Activated naive CD4-positive, alpha-beta T cell treated with anti-CD3 and anti-CD28 coated beads, Interleukin-2, amount 50 U/mL, for 24 hours (primary cell): Measurements from ENCODE around the gene CENATAC.
A peak's percentile ranks its signal among the peaks of the same experiment; 100 is the strongest.
"Not testable (repeated sequence)": the region's sequence is repeated elsewhere in the genome, so short reads cannot be mapped to it uniquely, and the experiment has no call there.

ENCODE experiments used
- H3K27ac Mint-ChIP-seq: one replicate; pipeline ENCODE4 v1.8.0; 2021; ENCODE audit warnings: mild to moderate bottlenecking, mixed read lengths
- H3K27me3 Mint-ChIP-seq: one replicate; pipeline ENCODE4 v1.8.0; 2021; ENCODE audit warnings: mixed read lengths
- H3K36me3 Mint-ChIP-seq: one replicate; pipeline ENCODE4 v1.8.0; 2021; ENCODE audit warnings: mixed read lengths
- H3K4me1 Mint-ChIP-seq: one replicate; pipeline ENCODE4 v1.8.0; 2021; ENCODE audit warnings: mixed read lengths
- H3K4me3 Mint-ChIP-seq: one replicate; pipeline ENCODE4 v1.8.0; 2021; ENCODE audit warnings: mild to moderate bottlenecking, mixed read lengths
- H3K9me3 Mint-ChIP-seq: one replicate; pipeline ENCODE4 v1.8.0; 2021; ENCODE audit warnings: mixed read lengths

CENATAC gene, protein sequence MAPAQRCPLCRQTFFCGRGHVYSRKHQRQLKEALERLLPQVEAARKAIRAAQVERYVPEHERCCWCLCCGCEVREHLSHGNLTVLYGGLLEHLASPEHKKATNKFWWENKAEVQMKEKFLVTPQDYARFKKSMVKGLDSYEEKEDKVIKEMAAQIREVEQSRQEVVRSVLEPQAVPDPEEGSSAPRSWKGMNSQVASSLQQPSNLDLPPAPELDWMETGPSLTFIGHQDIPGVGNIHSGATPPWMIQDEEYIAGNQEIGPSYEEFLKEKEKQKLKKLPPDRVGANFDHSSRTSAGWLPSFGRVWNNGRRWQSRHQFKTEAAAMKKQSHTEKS

DNA sequence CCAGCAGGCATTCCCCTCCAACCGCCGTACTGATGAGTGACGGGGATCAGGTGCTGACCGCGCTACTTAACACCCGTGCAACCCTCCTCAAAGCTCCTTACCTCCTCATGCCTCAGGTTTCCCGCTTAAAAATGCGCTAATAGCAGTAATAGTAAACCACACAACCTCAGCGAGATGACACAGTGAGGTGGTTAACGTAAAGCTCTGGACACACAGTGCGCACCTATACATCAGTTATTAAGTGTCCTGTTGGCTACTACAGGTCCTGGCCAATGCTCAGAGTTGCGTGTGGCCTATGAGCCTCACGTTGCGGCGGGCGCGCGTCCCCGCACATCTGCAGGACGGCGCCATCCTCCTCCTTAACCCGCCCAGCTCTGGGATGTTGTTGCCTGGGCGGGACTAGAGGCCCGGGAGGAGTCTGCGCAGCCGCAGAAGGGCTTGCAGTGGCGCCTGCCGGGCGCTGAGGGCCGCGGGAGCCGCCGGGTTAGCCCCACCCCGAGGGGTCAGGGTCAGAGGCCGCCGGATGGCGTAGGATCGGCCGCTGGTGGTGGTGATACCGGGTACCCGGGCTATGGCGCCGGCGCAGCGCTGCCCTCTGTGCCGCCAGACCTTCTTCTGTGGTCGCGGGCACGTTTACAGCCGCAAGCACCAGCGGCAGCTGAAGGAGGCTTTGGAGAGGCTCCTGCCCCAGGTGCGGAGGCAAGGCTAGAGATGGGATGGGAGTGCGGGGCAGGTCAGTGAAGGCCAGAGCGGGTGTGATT, at the start of gene CENATAC:
Gene CENATAC, plus strand, starts transcription at position 512 of the 761 bp plus-strand sequence. Its CDS starts 60 bp downstream, at position 572.
- Mint-ChIP-seq H3K4me3 (peak within 1 kb of the TSS; percentile 98), H3K4me1 (peaks cover 31% of the 10 kb centered on the region), H3K27me3 (no peaks in the 10 kb centered on the region), H3K27ac (peak within 1 kb of the TSS; percentile 100), H3K9me3 (no peaks in the 10 kb centered on the region), H3K36me3 (peaks cover 7% of the 10 kb centered on the region)

DNA sequence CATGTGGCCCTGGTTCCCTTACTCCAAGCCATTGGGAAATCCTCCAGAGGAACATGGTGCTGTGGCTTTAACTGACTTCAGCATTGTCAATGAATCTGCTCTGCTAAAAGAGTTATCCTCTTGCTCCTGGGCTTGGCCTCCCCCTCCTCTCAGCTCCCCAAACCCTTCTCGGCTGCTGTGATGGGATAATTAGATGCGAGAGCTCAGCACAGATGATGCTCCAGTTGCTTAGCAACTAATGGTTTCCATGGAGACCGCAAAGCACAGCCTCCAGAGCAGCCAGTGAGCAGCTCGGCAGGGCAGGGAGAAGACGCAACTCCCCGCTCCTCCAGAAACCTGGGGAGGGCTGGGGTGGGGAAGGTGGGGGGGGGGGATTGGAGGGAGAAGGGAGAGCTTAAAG, 44.7 kb upstream of the CENATAC start:
- Mint-ChIP-seq H3K27me3 (no peaks in the 10 kb centered on the region), H3K4me1 (peaks cover 5% of the 10 kb centered on the region), H3K36me3 (no peaks in the 10 kb centered on the region), H3K9me3 (no peaks in the 10 kb centered on the region), H3K27ac (no peak overlapping the region), H3K4me3 (no peak overlapping the region)

DNA sequence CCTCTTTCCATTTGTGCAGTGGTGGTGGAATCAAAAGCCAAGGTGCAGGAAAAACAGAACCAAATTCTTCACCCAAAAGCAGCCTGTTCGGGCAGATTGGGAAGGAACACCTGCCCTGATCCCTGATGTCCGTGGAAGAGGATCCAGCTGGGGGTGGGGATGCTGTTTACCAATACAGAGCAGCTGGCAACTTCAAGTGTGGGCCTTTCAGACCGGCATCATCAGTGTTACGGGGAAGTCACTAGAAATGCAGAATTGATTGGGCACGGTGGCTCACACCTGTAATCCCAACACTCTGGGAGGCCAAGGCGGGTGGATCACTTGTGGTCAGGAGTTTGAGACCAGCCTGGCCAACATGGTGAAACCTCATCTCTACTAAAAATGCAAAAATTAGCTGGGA, 44.0 kb upstream of the CENATAC start:
- H3K4me1 Mint-ChIP-seq, H3K27me3 Mint-ChIP-seq, H3K36me3 Mint-ChIP-seq, H3K4me3 Mint-ChIP-seq, H3K27ac Mint-ChIP-seq, H3K9me3 Mint-ChIP-seq: not testable (repeated sequence)

DNA sequence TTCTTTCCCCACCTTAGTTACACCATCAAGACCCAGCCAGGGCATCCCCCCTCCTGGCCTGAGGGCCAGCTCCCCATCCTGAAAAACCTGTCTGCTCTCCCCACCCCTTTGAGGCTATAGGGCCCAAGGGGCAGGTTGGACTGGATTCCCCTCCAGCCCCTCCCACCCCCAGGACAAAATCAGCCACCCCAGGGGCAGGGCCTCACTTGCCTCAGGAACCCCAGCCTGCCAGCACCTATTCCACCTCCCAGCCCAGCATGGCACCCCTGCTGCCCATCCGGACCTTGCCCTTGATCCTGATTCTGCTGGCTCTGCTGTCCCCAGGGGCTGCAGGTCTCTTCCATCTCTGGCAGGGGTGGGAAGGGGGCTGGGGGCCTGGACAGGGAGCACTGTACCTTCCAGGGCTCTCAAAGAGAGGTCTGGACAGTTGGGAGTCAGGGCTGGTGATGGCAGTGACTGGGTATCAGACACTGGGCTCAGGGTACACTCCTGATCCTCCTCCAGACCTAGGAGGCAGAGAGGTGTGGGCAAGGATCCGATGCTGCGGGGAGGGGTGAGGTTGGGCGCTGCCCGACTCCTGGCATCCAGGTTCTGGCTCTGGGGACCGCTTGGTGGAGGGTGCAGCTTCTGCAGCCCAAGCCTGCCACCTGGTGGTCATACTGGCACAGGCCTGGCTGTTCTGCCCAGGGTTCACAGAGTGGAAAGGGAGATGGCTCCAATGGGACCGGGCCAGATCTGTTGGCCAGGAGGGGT, 41.7 kb upstream of the CENATAC start, which contains the start of gene UPK2:
Gene UPK2, plus strand, starts transcription at position 205 of the 753 bp plus-strand sequence. Its CDS starts 53 bp downstream, at position 258.
- H3K9me3 Mint-ChIP-seq: no peaks in the 10 kb centered on the region
- H3K36me3 Mint-ChIP-seq: no peaks in the 10 kb centered on the region
- no peaks in the 10 kb centered on the region for H3K27me3 Mint-ChIP-seq
- H3K4me3 Mint-ChIP-seq: no peak within 1 kb of the TSS
- peaks cover 5% of the 10 kb centered on the region for H3K4me1 Mint-ChIP-seq
- peak within 1 kb of the TSS; percentile 70 for H3K27ac Mint-ChIP-seq

DNA sequence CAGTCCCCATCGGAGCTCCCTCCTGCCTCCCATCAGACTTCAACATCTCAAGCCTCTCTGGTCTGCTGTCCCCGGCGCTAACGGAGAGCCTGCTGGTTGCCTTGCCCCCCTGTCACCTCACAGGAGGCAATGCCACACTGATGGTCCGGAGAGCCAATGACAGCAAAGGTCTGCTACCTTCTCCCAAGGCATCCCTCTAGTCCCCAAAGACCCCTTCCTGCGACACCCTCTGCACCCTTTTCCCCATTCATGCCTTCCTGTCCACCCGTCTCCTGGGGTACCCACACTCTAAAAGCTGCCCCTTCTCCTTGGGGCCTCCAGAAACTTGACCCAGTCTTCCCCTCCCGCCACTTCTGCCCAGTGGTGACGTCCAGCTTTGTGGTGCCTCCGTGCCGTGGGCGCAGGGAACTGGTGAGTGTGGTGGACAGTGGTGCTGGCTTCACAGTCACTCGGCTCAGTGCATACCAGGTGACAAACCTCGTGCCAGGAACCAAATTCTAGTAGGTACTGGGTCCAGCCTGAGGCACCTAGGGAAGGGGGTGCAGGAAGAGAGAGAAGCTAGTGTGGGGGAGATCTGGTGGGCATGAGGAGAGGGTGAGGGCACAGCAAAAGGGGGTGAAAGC, 41.0 kb upstream of the CENATAC start:
- Mint-ChIP-seq H3K27ac (peak overlapping the region; percentile 43), H3K9me3 (no peaks in the 10 kb centered on the region)

DNA sequence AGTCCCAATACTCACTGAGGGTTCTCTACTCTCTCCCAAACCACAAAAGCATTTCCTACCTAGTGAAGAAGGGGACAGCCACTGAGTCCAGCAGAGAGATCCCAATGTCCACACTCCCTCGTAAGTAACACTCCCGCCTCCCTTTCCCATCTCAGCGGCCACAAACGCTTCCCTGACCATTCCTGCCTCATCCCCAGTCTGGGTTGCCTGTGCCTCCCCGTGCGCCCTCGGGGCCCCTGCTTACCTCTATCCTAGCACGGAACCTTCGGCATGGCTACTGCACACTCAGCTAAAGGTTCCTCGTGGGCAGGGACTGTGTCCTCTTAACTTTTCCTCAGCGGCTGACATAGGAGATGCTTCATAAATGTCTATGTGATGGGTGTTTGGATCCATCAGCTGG, 40.4 kb upstream of the CENATAC start:
- Mint-ChIP-seq H3K4me3 (no peak overlapping the region), H3K27ac (no peak overlapping the region), H3K36me3 (no peaks in the 10 kb centered on the region), H3K4me1 (peaks cover 5% of the 10 kb centered on the region), H3K27me3 (no peaks in the 10 kb centered on the region), H3K9me3 (no peaks in the 10 kb centered on the region)

More for the DNA sequence above, 41.0 kb upstream of the CENATAC start:
- Mint-ChIP-seq H3K4me3 (no peak overlapping the region), H3K4me1 (peaks cover 5% of the 10 kb centered on the region), H3K36me3 (no peaks in the 10 kb centered on the region), H3K27me3 (no peaks in the 10 kb centered on the region)

DNA sequence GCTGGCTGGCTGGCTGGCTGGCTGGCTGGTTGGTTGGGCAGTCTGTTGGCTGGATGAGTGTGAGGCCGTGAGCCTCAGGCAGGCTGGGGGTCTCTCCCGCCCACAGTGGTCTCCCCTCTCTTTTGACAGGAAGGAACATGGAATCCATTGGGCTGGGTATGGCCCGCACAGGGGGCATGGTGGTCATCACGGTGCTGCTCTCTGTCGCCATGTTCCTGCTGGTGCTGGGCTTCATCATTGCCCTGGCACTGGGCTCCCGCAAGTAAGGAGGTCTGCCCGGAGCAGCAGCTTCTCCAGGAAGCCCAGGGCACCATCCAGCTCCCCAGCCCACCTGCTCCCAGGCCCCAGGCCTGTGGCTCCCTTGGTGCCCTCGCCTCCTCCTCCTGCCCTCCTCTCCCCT, 40.0 kb upstream of the CENATAC start:
- Mint-ChIP-seq H3K27ac (no peak overlapping the region), H3K36me3 (no peaks in the 10 kb centered on the region), H3K27me3 (no peaks in the 10 kb centered on the region), H3K9me3 (no peaks in the 10 kb centered on the region), H3K4me3 (no peak overlapping the region), H3K4me1 (peaks cover 5% of the 10 kb centered on the region)

DNA sequence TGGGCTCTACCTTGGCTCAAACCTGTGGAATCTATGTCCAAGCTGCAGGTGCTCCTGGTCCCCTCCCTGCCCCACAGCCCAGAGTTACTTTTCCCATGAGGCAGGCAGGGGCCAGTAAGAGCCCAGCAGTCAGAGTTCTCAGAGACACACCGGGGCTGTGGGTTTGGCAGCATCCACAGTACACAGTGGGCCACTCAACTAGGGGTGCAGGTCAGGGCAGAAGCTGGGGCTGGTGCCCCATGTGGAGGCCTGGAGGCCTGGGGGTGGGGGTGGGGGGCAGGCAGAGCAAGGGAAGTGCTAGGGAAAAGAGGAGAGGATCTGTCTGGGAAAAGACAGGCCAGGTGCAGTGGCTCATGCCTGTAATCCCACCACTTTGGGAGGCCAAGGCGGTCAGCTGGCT, 39.4 kb upstream of the CENATAC start:
- Mint-ChIP-seq H3K4me3 (no peak overlapping the region), H3K9me3 (no peaks in the 10 kb centered on the region), H3K4me1 (peaks cover 5% of the 10 kb centered on the region)

DNA sequence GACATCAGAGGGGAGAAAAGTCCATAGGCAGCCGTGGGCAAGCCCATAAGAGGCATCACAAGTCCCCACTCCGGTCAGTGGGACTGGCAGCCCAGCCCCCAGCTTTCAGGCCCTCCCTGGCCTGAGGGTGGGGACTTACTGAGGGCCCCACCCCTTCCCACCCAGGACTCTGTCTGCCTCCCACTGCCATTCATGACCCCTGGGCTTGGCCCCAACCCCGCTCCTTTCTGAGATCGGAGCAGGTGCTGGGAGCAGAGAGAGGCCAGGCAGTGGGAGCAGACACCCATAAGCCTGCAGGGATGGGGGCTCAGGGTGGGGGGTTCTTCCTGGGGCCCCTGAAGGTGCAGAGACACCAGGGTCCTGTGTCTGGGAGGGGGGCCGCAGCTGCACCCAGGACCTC, 36.7 kb upstream of the CENATAC start:
- H3K4me3 Mint-ChIP-seq: no peak overlapping the region
- H3K9me3 Mint-ChIP-seq: no peaks in the 10 kb centered on the region
- peaks cover 5% of the 10 kb centered on the region for H3K4me1 Mint-ChIP-seq
- H3K27ac Mint-ChIP-seq: no peak overlapping the region
- H3K27me3 Mint-ChIP-seq: no peaks in the 10 kb centered on the region
- H3K36me3 Mint-ChIP-seq: no peaks in the 10 kb centered on the region

More for the DNA sequence above, 39.4 kb upstream of the CENATAC start:
- Mint-ChIP-seq H3K36me3 (no peaks in the 10 kb centered on the region), H3K27ac (no peak overlapping the region), H3K27me3 (no peaks in the 10 kb centered on the region)

DNA sequence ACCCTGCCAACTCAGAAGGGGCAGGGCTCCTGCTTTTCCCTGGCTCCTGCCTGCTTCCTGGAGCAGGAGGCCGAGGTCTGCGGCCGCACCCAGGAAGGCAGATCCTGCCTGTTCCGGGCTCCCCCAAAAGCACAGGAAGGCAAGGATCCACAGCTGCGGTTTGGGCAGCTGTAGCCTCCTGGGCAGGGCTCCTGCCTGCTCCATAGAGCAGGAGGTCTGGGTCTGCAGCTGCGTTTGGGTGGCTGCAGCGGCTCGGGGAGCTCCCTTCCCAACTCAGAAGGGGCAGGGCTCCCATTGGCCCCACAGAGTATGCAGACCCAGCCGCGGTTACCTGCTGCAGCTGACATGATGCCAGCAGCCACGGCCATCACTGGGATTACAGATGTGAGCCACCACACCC, 36.3 kb upstream of the CENATAC start:
- Mint-ChIP-seq H3K4me3 (no peak overlapping the region), H3K36me3 (no peaks in the 10 kb centered on the region), H3K27me3 (no peaks in the 10 kb centered on the region), H3K27ac (no peak overlapping the region), H3K4me1 (peaks cover 2% of the 10 kb centered on the region), H3K9me3 (no peaks in the 10 kb centered on the region)

DNA sequence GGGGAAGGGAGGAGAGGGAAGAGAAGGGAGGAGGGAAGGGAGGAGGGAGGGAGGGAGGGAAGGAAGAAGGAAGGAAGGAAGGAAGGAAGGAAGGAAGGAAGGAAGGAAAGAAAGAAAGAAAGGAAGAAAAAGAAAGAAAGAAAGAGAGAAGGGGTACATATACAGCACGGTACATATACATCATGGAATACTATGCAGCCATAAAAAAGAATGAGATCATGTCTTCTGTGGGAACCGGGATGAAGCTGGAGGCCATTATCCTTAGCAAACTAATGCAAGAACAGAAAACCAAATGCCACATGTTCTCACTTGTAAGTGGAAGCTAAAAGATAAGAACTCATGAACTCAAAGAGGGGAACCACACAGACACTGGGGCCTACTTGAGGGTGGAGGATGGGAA, 28.4 kb upstream of the CENATAC start:
- not testable (repeated sequence) for H3K27me3 Mint-ChIP-seq, H3K4me3 Mint-ChIP-seq, H3K9me3 Mint-ChIP-seq, H3K36me3 Mint-ChIP-seq, H3K27ac Mint-ChIP-seq, H3K4me1 Mint-ChIP-seq

DNA sequence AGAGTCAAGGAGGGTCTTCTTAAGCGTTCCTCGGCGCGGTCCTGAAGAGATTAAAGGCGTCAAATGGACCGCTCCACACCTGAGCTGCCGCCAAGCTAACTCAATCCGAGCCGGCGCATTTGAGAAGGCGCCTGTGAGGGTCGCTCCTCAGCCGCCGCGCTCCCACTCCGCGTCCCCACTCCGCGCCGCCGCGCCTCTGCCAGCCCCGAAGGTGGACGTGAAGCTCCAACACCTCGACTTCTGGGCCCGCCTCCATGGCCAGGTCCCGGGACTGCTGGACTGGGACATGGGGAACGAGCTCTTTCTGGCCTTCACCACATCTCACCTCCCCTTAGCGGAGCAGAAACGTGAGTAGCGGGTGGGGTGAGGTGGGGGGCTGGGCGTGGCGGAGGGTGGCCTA, 26.3 kb upstream of the CENATAC start, which contains the start of gene FOXR1:
Gene FOXR1, plus strand, starts transcription at position 116 of the 400 bp plus-strand sequence. Its CDS starts 171 bp downstream, at position 287.
- Mint-ChIP-seq H3K4me3 (no peak within 1 kb of the TSS), H3K27ac (no peak within 1 kb of the TSS), H3K27me3 (peaks cover 3% of the 10 kb centered on the region), H3K9me3 (no peaks in the 10 kb centered on the region), H3K4me1 (no peaks in the 10 kb centered on the region), H3K36me3 (no peaks in the 10 kb centered on the region)

DNA sequence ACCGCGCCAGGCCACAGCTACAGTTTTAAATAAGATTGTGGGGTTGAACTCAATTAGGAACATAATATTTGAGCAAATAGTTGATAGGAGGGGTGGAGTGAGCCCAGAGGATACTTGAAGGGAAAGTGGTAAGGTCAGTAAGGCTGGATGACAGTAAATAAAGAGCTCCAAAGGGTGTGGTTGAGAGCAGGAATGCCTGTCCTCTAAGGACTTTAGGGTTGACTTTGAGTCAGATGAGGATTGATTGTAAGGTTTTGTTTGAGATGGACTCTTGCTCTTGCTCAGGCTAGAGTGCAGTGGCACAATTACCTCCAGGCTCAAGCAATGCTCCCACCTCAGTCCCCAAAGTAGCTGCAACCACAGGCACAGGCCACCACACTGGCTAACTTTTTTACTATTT, 24.0 kb upstream of the CENATAC start:
- H3K27ac Mint-ChIP-seq: no peak overlapping the region
- H3K36me3 Mint-ChIP-seq: no peaks in the 10 kb centered on the region
- H3K4me1 Mint-ChIP-seq: no peaks in the 10 kb centered on the region
- H3K27me3 Mint-ChIP-seq: peaks cover 3% of the 10 kb centered on the region
- H3K4me3 Mint-ChIP-seq: no peak overlapping the region
- H3K9me3 Mint-ChIP-seq: no peaks in the 10 kb centered on the region

DNA sequence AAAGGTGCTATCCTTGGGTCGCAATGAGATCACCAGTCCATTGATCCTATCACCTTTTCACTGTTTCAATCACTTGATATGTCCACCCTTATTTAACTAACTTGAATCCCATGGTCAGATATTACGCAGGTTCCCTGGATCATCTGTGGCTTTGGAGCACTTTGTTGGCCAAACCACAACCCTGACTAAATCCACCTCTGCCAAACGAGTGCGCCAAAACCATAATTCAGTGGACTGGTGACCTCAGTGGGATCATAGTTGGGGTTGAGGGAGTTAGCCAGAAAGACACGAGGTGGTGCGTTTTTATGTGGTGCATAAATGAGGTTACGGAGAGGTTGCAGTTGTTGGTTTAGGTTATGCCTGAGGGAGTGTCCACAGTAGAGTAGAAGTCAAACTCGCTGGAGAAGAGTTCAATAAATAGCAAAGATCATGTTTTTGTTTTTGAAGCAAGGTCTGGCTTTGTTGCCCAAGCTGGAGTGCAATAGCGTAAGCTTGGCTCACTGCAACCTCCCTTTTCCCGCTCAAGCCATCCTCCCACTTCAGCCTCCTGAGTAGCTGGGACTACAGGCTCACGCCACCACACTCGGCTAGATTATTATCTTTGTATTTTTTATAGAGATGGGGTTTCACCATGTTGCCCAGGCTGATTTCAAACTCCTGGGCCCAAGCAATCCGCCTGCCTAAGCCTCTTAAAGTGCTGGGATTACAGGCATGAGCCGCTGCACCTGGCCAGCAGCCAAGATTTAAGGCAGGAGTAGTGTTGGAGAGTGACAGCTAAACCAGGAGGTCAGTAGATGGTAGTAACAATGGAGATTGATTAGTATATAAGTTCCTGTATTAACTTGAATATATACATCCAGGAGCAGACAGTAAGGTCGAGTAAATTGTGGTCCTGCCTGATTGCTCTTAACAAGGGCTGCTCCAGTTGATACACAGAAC, 21.9 kb upstream of the CENATAC start:
- Mint-ChIP-seq H3K27ac (no peak overlapping the region), H3K9me3 (no peaks in the 10 kb centered on the region), H3K27me3 (peaks cover 1% of the 10 kb centered on the region), H3K36me3 (no peaks in the 10 kb centered on the region), H3K4me1 (no peaks in the 10 kb centered on the region), H3K4me3 (no peak overlapping the region)
